K562 (cell line): Measurements from ENCODE around the gene DCAF16. TPM values are rescaled to one million over a fixed set of nuclear protein-coding genes. Genes with fewer than 3 reads are reported as not detected.

Experiments used
- ATAC-seq: fragments of 200-7000 bp; cut with Tn5 transposase; 3 replicates; pipeline ENCODE4 v1.9.1; 2020; ENCODE audit warnings: moderate library complexity
- BruUV-seq: library from RNA; stranded (reverse); fragments of 400-500 nt; replicated peaks from 2 replicates; lab custom pipeline; 2021; lab: Mats Ljungman, UMichigan
- CTCF ChIA-PET: fragments of 300-600 bp; formaldehyde crosslinking; extraction: SDS; loops from one replicate; lab custom pipeline; 2021; ENCODE audit warnings: low intra/inter-chr PET ratio; lab: Yijun Ruan, JAX
- POLR2A ChIA-PET: fragments of 300-600, 350-650 bp; sonication (Branson Sonifier 250); formaldehyde crosslinking; extraction: SDS; loops from one replicate; lab custom pipeline; 2021; ENCODE audit warnings: antibody characterized with exemption, inconsistent platforms; lab: Yijun Ruan, JAX
- DNase-seq, 4 experiments: peaks; one replicate each; pipeline versions ENCODE4 v3.0.0 to v3.0.0-alpha.2; 2011 to 2018; ENCODE audit warnings: low spot score in 3 of 4, mixed read lengths in 3 of 4; ENCODE audit errors: extremely low read depth in 1 of 4
- FAIRE-seq: peaks from 2 replicates; lab custom pipeline; 2011; peaks lifted over from hg19 to GRCh38; lab: Jason Lieb, UNC
- H2AFZ ChIP-seq: 2 replicates; pipeline ENCODE4 v1.6.0; 2011; ENCODE audit warnings: low read depth, low read length, control low read depth, inconsistent platforms
- H3K27ac ChIP-seq: fragments of 200-600 bp; 3 replicates; pipeline ENCODE4 v1.8.0; 2011; ENCODE audit warnings: low read depth, mild to moderate bottlenecking, control low read depth, inconsistent platforms, low read length, moderate library complexity, mixed read lengths; ENCODE audit errors: extremely low read depth
- H3K27me3 ChIP-seq, 2 experiments: fragments of 300-600 bp in 1 of 2; 2 replicates in 1 of 2; 3 replicates in 1 of 2; pipeline versions ENCODE4 v1.6.0 to v1.8.0; 2011; ENCODE audit warnings: inconsistent platforms in 2 of 2, low read length in 2 of 2, mild to moderate bottlenecking in 1 of 2, mixed read lengths in 1 of 2, moderate library complexity in 1 of 2; ENCODE audit not compliant: control insufficient read depth in 2 of 2, insufficient read depth in 2 of 2
- H3K36me3 ChIP-seq: fragments of 300-600 bp; 3 replicates; pipeline ENCODE4 v1.8.0; 2011; ENCODE audit warnings: mild to moderate bottlenecking, low read length, inconsistent platforms; ENCODE audit not compliant: control insufficient read depth, insufficient read depth
- H3K4me1 ChIP-seq, 2 experiments: fragments of 200-600 bp in 1 of 2; replicated peaks in 1 of 2; 2 replicates in 1 of 2; 3 replicates in 1 of 2; pipeline versions ENCODE4 v1.5.1 to v1.8.0; 2011; ENCODE audit warnings: inconsistent platforms in 2 of 2, low read length in 2 of 2, mild to moderate bottlenecking in 1 of 2, mixed read lengths in 1 of 2, moderate library complexity in 1 of 2; ENCODE audit not compliant: control insufficient read depth in 2 of 2, insufficient read depth in 2 of 2
- H3K4me2 ChIP-seq: 2 replicates; pipeline ENCODE4 v1.6.1; 2011; ENCODE audit warnings: low read length, control low read depth, inconsistent platforms, mixed read lengths; ENCODE audit not compliant: insufficient read depth
- H3K4me3 ChIP-seq: fragments of 200-600 bp; sonication (generic), shearing (Covaris generic); 2 replicates; pipeline ENCODE4 v1.5.1; 2016; ENCODE audit warnings: control low read depth, inconsistent platforms
- H3K79me2 ChIP-seq: fragments of 200-600 bp; 3 replicates; pipeline ENCODE4 v1.8.0; 2011; ENCODE audit warnings: low read length, inconsistent platforms; ENCODE audit not compliant: control insufficient read depth, insufficient read depth
- H3K9ac ChIP-seq, 2 experiments: 2 replicates each; pipeline versions ENCODE4 v1.6.0 to v1.6.1; 2011; ENCODE audit warnings: low read depth in 2 of 2, low read length in 2 of 2, control low read depth in 1 of 2, inconsistent platforms in 1 of 2, mild to moderate bottlenecking in 1 of 2, mixed read lengths in 1 of 2; ENCODE audit not compliant: insufficient read depth in 1 of 2
- H3K9me1 ChIP-seq: one replicate; pipeline ENCODE4 v1.6.0; 2011; ENCODE audit warnings: inconsistent platforms, mild to moderate bottlenecking, low read length, moderate library complexity; ENCODE audit not compliant: control insufficient read depth, insufficient read depth
- H3K9me3 ChIP-seq: replicated peaks from 2 replicates; pipeline ENCODE4 v1.5.1; 2011; ENCODE audit warnings: low read depth, low read length, inconsistent platforms; ENCODE audit not compliant: control insufficient read depth, insufficient read depth
- H4K20me1 ChIP-seq: replicated peaks from 2 replicates; pipeline ENCODE4 v1.6.1; 2011; ENCODE audit warnings: low read length, inconsistent platforms, mixed read lengths; ENCODE audit not compliant: control insufficient read depth, insufficient read depth
- CCNT2 ChIP-seq: IDR thresholded peaks from 2 replicates; pipeline ENCODE4 v1.6.1; 2011; ENCODE audit warnings: borderline replicate concordance, low read depth, mild to moderate bottlenecking, moderate library complexity, mixed read lengths, low read length; ENCODE audit not compliant: insufficient read length; ENCODE audit errors: extremely low read depth
- COPS2 ChIP-seq: fragments of 450-650 bp; conservative IDR thresholded peaks from 2 replicates; pipeline ENCODE4 v1.6.1; 2016; ENCODE audit warnings: mild to moderate bottlenecking, moderate library complexity
- E2F6 ChIP-seq, 2 experiments: IDR thresholded peaks; 2 replicates each; pipeline ENCODE4 v1.6.1; 2011; ENCODE audit warnings: borderline replicate concordance in 1 of 2, control low read depth in 1 of 2, low read depth in 1 of 2, low read length in 1 of 2, mild to moderate bottlenecking in 1 of 2, mixed read lengths in 1 of 2, moderate library complexity in 1 of 2; ENCODE audit not compliant: insufficient read depth in 1 of 2, insufficient read length in 1 of 2, poor library complexity in 1 of 2, severe bottlenecking in 1 of 2; ENCODE audit errors: extremely low read depth in 1 of 2
- MEF2D ChIP-seq: conservative IDR thresholded peaks from 2 replicates; pipeline ENCODE4 v1.6.1; 2016; ENCODE audit warnings: low read depth, missing genetic modification characterization, missing compliant biosample characterization
- MTA1 ChIP-seq: fragments of 450-650 bp; IDR thresholded peaks from 2 replicates; pipeline ENCODE4 v1.6.1; 2017; ENCODE audit warnings: borderline replicate concordance
- POLR3A ChIP-seq: IDR thresholded peaks from 2 replicates; pipeline ENCODE4 v1.6.1; 2011; ENCODE audit warnings: borderline replicate concordance, mild to moderate bottlenecking, moderate library complexity; ENCODE audit not compliant: insufficient read length, insufficient read depth; ENCODE audit errors: extremely low read depth
- POU5F1 ChIP-seq: fragments of 150-350 bp; IDR thresholded peaks from 2 replicates; pipeline ENCODE4 v1.6.1; 2014; ENCODE audit warnings: borderline replicate concordance, low read length, low read depth, mild to moderate bottlenecking; ENCODE audit not compliant: partially characterized antibody
- WGBS: fragments of 100-300 bp; shearing (Covaris generic); methylation state at CpG from one replicate; pipeline ENCODE4 v1.1.6; 2016; ENCODE audit warnings: low coverage, mixed read lengths; ENCODE audit not compliant: insufficient coverage; ENCODE audit errors: missing lambda C conversion rate; 5-methylcytosine and 5-hydroxymethylcytosine counted together
- in situ Hi-C: fragments of 300-500 bp; cut with MboI; formaldehyde crosslinking; loops from 4 replicates; pipeline ENCODE4 v1.15.0; 2018; ENCODE audit warnings: inconsistent platforms, mixed read lengths
- intact Hi-C: fragments of 100-400 bp; cut with micrococcal nuclease; formaldehyde crosslinking; loops from 2 replicates; pipeline ENCODE4 v1.14.2; 2022
- polyA plus RNA-seq, 8 experiments: library from polyadenylated mRNA; depleted of rRNA in 4 of 8; stranded (reverse) in 5 of 8; unstranded in 3 of 8; fragments of >200 nt; fragmentation: Nextera tagmentation in 2 of 8; fragmentation: Illumina TruSeq in 1 of 8; extraction: Ambion mirVana in 2 of 8; extraction: Trizol in 1 of 8; gene quantifications; 2 replicates each; pipeline versions ENCODE4 v1.2.1 to v1.2.3, GENCODE V29; 2011 to 2014; ENCODE audit warnings: inconsistent platforms in 1 of 8, missing spikeins in 1 of 8
- total RNA-seq, 7 experiments: library from RNA; depleted of rRNA in 6 of 7; stranded (reverse); fragments of >200 nt in 6 of 7; fragmentation: Illumina TruSeq in 2 of 7; extraction: Trizol in 2 of 7; gene quantifications; 2 replicates each; pipeline versions ENCODE4 v1.2.1 to v1.2.3, GENCODE V29; 2011 to 2021; ENCODE audit warnings: low replicate concordance in 1 of 7
- TF ChIP-seq, protein P1 (sequence below): sonication (generic); formaldehyde crosslinking; IDR thresholded peaks from 2 replicates; pipeline ENCODE4 v1.8.0; 2022; ENCODE audit warnings: mild to moderate bottlenecking, missing genetic modification reagents, borderline replicate concordance
- TF ChIP-seq, protein P2 (sequence below): fragments of 200-800 bp; sonication (Bioruptor generic); IDR thresholded peaks from 2 replicates; pipeline ENCODE4 v1.6.1; 2016; ENCODE audit warnings: missing genetic modification characterization, missing compliant biosample characterization

DCAF16 gene
- total and polyA plus RNA-seq, 9 of the 15 experiments (the other 6 are each of a cell fraction or from before 2014, with no cell fraction given), result 20.5 to 82.8 (median 67.8) TPM

DNA sequence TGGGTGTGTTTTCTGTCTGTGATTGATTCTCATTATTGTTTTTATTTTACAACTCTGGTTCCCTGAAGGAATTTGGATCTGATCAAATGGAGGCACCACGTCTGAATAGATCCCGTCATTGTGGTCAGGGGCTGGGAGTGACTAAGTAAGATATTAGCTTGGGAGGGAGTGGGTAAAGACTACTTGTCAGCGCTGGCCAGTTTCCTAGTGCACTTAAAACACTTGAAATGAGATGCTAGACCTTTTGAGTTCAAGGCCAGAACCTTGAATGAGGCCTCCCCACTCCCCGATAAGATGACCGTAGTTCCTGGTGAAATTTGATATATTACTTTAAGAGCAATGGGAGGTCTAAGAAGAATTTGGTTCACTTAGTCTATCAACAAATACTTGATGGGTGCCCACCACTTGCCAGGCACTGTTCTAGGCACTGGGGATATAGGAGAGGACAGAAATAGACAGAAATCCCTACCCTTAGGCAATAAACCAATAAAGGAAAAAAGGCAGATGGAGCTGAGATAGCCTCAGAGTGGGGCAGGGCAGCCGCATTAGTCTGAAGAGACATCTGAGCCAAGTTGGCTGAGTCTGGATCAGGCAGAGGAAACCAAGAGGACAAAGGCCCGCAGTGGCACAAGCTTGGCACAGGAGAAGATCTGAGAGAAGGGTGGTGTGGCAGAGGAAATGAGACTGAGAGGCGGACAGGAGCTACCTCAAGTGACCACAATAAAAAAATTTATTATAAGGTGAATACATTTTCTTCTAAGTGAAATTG lies 41.0 kb downstream of the DCAF16 start (continued):
- TF ChIP-seq, protein P1, sequence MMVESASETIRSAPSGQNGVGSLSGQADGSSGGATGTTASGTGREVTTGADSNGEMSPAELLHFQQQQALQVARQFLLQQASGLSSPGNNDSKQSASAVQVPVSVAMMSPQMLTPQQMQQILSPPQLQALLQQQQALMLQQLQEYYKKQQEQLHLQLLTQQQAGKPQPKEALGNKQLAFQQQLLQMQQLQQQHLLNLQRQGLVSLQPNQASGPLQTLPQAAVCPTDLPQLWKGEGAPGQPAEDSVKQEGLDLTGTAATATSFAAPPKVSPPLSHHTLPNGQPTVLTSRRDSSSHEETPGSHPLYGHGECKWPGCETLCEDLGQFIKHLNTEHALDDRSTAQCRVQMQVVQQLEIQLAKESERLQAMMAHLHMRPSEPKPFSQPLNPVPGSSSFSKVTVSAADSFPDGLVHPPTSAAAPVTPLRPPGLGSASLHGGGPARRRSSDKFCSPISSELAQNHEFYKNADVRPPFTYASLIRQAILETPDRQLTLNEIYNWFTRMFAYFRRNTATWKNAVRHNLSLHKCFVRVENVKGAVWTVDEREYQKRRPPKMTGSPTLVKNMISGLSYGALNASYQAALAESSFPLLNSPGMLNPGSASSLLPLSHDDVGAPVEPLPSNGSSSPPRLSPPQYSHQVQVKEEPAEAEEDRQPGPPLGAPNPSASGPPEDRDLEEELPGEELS, result no peak
- TF ChIP-seq MTA1 (no peak), COPS2 (no peak), MEF2D (tag) (no peak)

- ChIA-PET CTCF (no interaction called here), POLR2A (no interaction called here)
- 16% methylated on average over 13 of the region's 33 CpGs for WGBS
- DNase-seq (no peak), ATAC-seq (no peak), FAIRE-seq (no peak)
- peaks cover 0 to 9% of the 10 kb centered on the region in 2 experiments; a peak in 2 of 5 replicates for H3K27me3 ChIP-seq
- H3K9me1 ChIP-seq, result no peaks in the 10 kb centered on the region
- H3K9me3 ChIP-seq, result peaks cover 3% of the 10 kb centered on the region; the same call in 1 of the 2 replicates
- H3K4me2 ChIP-seq, result no peak overlapping the region
- peak overlapping the region; percentile 7; the same call in 1 of the 2 replicates for H2AFZ ChIP-seq
- no peaks in the 10 kb centered on the region for H3K79me2 ChIP-seq
- H4K20me1 ChIP-seq, result no peaks in the 10 kb centered on the region
- no peak overlapping the region for H3K4me3 ChIP-seq
- no peaks in the 10 kb centered on the region for H3K36me3 ChIP-seq
- H3K4me1 ChIP-seq, result peaks cover 0 to 7% of the 10 kb centered on the region in 2 experiments; a peak in 2 of 5 replicates
- no peak overlapping the region for H3K27ac ChIP-seq
- in situ Hi-C loops (no loop called here), intact Hi-C loops (no loop called here)
- BruUV-seq, result no TSS peak
- no peak overlapping the region for H3K9ac ChIP-seq
- TF ChIP-seq, protein P2, sequence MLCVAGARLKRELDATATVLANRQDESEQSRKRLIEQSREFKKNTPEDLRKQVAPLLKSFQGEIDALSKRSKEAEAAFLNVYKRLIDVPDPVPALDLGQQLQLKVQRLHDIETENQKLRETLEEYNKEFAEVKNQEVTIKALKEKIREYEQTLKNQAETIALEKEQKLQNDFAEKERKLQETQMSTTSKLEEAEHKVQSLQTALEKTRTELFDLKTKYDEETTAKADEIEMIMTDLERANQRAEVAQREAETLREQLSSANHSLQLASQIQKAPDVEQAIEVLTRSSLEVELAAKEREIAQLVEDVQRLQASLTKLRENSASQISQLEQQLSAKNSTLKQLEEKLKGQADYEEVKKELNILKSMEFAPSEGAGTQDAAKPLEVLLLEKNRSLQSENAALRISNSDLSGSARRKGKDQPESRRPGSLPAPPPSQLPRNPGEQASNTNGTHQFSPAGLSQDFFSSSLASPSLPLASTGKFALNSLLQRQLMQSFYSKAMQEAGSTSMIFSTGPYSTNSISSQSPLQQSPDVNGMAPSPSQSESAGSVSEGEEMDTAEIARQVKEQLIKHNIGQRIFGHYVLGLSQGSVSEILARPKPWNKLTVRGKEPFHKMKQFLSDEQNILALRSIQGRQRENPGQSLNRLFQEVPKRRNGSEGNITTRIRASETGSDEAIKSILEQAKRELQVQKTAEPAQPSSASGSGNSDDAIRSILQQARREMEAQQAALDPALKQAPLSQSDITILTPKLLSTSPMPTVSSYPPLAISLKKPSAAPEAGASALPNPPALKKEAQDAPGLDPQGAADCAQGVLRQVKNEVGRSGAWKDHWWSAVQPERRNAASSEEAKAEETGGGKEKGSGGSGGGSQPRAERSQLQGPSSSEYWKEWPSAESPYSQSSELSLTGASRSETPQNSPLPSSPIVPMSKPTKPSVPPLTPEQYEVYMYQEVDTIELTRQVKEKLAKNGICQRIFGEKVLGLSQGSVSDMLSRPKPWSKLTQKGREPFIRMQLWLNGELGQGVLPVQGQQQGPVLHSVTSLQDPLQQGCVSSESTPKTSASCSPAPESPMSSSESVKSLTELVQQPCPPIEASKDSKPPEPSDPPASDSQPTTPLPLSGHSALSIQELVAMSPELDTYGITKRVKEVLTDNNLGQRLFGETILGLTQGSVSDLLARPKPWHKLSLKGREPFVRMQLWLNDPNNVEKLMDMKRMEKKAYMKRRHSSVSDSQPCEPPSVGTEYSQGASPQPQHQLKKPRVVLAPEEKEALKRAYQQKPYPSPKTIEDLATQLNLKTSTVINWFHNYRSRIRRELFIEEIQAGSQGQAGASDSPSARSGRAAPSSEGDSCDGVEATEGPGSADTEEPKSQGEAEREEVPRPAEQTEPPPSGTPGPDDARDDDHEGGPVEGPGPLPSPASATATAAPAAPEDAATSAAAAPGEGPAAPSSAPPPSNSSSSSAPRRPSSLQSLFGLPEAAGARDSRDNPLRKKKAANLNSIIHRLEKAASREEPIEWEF, result no peak
- TF ChIP-seq E2F6 (IDR thresholded peaks at IDR 0.05; ENCODE audit: borderline replicate concordance in 1 of 2, extremely low read depth in 1 of 2, insufficient read depth in 1 of 2, insufficient read length in 1 of 2, low read depth in 1 of 2, low read length in 1 of 2, poor library complexity in 1 of 2, severe bottlenecking in 1 of 2) (peak in 1 of 2 experiments; percentile 71), POU5F1 (no peak), CCNT2 (no peak), POLR3A (no peak)
Observed at GRCh38 chr4:17766826-17767458, 43.6 kb downstream of the DCAF16 start.
